HG02610 (cell line): Measurements from ENCODE around the gene ANXA11.

Experiments used
- ATAC-seq: cut with Tn5 transposase; IDR thresholded peaks from one replicate; pipeline ENCODE4 v1.9.1; 2021; ENCODE audit warnings: mild to moderate bottlenecking, moderate library complexity; ENCODE audit not compliant: unreplicated experiment

ANXA11 gene

GRCh38 chr10:80191589-80192270, 13.6 kb downstream of the ANXA11 start:
- no peak for ATAC-seq

DNA sequence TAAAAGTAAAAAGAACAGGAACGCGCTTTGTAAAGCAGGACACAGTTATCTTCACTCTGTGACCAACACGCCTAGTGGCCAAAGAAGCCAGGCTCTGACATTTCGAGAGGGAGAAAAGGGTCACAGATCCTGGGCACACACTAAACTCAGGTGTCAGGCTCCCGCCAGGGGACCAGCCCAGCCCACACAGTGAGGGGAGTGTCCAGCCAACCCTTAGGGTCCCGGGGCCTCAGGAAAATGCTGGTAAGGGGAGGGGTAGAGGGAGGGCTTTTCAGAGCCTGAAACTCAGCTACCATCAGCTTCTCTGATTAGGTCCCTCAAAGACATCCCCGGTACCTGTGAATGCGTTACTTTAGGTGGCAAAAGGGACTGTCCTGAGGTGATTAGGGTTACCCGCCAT, 16.6 kb downstream of the ANXA11 start:
- no peak for ATAC-seq

- peak; percentile 77 for ATAC-seq
Observed at GRCh38 chr10:80187465-80188409, 17.6 kb downstream of the ANXA11 start.

- no peak for ATAC-seq
Observed at GRCh38 chr10:80187060-80187459, 18.3 kb downstream of the ANXA11 start.

DNA sequence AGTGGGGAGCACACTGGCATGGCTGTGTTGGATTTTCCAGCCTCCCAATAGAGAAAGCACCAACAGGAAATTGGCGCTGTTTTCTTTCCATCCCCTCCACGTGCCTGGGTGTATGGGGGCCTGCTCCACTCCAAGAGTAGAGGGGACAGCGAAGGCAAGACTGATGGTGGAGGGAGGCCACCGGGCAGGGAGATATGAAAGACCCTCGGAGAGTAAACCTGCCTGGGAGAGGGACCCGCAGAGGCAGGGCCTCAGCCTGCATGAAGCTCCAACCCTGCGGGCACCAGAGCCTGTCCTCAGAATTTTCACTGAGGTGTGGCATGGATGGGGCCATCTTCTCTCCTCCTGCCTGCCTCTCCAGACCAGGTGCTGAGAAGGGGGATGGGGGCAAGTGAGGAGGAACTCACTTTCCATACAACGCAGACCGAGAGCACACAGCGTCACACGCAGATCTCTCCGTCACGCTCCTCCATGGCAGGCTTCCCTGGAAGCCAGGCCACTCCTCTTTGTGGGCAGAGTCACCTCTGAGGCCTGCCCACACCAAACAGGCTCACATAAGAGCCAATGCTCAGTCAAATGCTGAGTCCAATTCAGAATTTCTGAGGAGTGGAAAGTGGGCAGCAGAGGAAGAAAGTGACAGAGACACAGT, 18.8 kb downstream of the ANXA11 start:
- no peak for ATAC-seq

DNA sequence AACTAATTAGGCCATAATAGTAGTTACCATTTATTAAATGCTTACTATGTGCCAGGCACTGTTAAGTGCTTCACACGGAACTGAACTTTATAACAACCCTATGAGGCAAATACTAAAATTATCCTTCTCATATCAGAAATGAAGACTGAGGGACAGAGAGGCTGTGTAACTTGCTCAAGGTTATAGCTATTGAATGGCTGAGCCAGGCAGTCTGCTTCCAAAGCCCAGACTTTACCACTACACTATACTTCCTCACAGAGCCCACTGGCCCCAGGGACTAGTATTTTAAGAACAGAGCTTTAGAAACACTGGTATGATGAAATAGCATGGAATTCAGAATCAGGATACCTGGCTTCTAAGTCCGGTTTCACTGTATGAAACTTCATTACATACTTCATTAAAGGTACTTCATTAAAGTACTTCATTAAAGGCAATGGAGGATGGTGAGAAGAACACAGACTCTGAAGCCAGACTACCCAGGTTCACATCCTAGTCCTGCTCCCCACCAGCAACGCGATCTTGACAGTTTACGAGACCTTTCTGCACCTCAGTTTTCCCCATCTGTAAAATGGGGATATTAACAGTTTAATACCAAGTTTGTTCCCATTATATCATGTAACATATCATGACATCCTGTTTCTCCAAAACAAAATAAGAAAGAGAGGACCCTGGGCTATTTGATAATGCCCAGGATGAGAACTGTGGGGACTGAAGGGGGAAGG, 19.6 kb downstream of the ANXA11 start:
- ATAC-seq = no peak

DNA sequence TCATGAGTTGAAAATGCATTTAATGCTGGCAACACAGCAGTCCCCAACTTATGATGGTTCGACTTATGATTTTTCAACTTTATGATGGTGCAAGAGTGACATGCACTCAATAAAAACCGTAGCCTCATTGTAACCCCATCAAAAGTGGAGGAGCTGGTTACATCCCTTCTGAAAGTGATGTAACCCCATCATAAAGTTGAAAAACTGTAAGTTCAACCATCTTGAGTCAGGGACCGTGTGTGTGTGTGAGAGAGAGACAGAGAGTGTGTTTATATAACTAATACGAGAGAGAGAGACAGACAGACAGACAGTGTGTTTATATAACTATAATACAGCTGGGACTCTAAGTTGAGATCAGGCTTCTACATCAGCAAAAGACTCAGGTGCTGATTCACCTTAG, 21.0 kb downstream of the ANXA11 start:
- ATAC-seq = no peak

- no peak for ATAC-seq
Observed at GRCh38 chr10:80183436-80183835, 21.9 kb downstream of the ANXA11 start.

DNA sequence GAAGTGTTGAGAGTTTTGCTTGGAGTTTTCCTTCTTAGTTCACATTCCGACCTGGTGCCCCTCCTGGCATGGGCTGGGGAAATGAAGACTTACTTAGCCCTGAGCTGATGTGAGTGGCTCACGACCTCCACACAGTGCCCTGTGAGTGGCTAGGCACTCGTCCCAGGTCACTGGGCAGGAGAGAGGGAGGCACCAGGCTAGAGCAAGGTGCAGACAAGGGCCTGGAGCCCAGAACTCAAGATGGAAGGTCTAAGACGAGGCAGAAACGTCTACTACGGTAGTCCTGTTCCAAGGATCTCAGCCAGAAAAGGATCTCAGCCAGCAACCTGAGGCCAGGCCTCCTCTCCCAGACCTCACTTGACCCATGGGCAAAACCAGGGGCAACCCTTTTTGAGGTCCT, 22.4 kb downstream of the ANXA11 start:
- no peak for ATAC-seq

GRCh38 chr10:80177781-80178636, 27.3 kb downstream of the ANXA11 start:
- no peak for ATAC-seq

DNA sequence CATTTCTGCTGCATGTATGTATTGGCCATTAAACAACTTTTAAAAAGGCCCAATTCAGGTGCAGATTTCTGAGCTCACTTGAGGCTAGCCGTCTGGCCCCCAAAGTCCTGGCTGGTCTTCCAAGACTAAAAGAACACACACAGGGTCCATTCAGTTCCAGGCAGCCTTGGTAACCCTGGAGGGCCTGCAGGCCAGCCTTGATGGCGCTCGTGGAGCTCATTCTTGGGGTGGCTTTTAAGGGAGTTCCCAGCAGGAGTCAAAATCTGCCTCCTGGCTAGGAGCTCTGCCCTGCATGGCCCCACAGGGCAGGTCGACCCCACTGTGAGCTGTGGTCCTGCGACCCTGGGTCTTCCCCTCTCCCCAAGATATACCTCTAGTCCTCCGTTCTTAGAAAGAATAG, 28.8 kb downstream of the ANXA11 start:
- no peak for ATAC-seq

- no peak for ATAC-seq
Observed at GRCh38 chr10:80174641-80175395, 30.5 kb downstream of the ANXA11 start.

DNA sequence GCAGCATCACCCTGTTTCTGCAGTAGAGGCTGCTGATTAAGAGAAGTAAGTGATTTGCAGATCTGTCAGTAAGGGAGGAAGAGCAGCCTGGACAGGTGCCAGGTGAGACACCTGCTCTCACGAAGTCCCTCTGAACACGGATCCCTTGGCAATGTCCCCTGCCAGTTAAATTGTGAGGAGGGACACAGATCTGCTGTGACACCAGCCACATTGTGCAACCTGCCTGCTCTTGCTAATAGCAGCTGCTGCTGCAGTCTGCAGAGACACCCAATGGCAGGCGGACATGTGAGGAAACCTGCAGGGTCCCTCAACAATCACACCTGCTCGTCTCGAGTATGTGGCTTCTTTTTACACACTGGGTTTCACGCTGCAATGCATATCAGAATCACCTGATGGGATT, 31.9 kb downstream of the ANXA11 start:
- no peak for ATAC-seq

DNA sequence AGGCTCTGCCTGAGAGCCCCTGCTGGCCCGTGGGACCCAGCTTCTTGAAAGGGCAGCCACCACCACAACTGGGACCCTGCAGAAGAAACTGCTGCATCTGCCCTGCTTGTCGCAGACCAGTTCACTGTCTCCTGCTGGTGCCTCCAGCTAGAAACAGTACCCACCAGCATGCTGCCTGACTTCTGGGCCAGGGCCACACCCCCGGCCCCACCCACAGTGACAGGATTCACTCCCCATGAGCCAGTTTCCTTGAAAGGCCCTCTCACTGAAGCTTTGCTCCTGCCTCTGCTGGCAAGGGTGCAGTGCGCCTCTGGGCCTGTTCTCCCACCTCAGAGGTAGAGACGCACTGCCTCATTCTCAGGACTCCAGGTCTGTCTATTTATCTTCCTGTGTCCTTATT, 32.4 kb downstream of the ANXA11 start:
- ATAC-seq = no peak

- no peak for ATAC-seq
Observed at GRCh38 chr10:80171248-80171660, 34.1 kb downstream of the ANXA11 start.

- ATAC-seq = no peak
Observed at GRCh38 chr10:80170641-80171040, 34.7 kb downstream of the ANXA11 start.

DNA sequence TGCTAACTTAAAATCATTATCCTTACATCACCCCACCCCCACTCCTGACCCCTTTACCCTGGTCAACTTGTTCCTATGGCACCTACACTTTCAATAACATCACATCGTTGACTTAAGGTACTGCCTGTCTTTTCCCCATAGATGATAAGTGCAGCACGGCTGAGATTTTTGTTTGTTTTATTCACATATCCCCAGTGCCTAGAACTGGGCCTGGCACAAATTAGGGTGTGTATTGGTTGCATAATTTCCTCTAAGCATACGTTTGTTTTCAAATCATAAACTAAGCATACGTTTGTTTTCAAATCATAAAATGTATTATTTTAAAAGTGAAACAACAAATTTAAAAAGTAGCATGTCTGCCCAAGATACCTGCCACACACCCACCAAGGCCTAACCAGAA, 35.3 kb downstream of the ANXA11 start:
- no peak for ATAC-seq

- no peak for ATAC-seq
Observed at GRCh38 chr10:80168679-80169380, 36.5 kb downstream of the ANXA11 start.

DNA sequence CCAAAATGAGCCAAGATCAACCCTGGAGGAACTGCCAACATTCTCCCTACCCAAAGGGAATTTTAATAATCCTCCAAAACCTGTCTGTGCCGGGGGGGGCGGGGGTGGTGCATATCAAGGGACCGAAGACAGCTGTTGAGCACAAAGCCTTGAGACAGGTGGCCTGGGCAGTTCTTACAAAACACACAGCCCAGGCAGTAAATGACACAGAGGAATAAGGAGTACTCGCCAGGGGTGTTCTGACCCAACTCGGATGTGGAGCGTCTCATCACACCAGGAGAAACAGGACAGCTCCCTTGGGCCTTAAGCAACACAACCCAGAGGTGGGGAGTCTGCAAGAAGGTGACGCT, 37.2 kb downstream of the ANXA11 start:
- ATAC-seq = no peak
